ENCODE data around the gene COL4A6. TPM values are rescaled to one million over a fixed set of nuclear protein-coding genes. Genes with fewer than 3 reads are reported as not detected.

Gene COL4A6
- total and polyA plus RNA-seq, 2 experiments from 2014 or later, result 0.11 TPM; not detected in 1

DNA sequence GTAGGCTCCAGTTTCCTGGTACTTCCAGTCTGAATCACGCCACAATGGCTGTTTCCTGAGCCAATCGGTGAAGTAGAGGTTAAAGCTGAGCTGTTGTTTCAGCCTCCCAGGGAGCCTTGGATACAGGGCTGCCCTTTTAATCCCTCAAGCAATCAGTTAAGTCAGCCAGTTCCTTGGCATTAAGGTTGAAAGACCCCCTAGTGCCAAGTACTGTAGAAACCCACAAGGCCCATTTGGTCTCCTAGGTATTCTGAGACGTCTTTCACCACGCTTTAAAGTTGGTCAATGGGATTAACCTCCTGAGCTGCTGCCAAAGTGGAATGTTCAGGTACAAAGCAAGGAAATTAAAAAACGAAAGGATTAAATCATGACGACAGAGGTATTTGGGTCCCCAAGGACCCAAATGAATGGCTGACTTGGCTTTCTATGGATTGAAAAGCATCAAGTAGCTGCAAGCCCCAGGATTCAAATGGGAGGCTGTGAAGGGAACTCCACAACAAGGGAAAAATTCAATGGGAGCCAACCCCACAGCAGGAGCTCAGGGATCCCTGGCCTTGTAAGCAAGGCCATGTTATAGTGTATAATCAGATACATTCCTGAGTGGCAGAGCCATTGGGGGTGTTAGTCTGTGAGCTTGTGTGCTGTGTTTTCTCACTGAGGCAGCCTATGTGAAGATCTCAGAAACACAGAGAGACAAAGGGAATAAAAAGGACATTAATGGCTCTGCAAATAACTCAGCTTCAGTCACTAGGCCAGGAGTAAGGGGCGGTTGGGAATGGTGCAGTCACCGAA, 260.7 kb downstream of the COL4A6 start:
- TF ChIP-seq EZH2 (IDR thresholded peaks at IDR 0.05; ENCODE audit: insufficient read depth, poor library complexity, severe bottlenecking) (no peak), EZH2phosphoT487 (IDR thresholded peaks at IDR 0.05; ENCODE audit: insufficient read depth, low read depth) (no peak)
- no peak overlapping the region for H2AFZ ChIP-seq
- no peaks in the 10 kb centered on the region for H3K9me3 ChIP-seq (ENCODE audit: low read depth)
- H3K9me2 ChIP-seq (ENCODE audit: insufficient read depth), result no peaks in the 10 kb centered on the region
- H3K27ac ChIP-seq, result no peak overlapping the region
- WGBS, 2 experiments (ENCODE audit: low coverage in 1 of 2, low lambda C conversion rate in 2 of 2, missing lambda C conversion rate in 2 of 2), result 88 to 92% methylated on average over 8 of the region's 8 CpGs
- no peaks in the 10 kb centered on the region for H3K27me3 ChIP-seq (replicated peaks; ENCODE audit: insufficient read depth)
- no peaks in the 10 kb centered on the region for H4K20me1 ChIP-seq (ENCODE audit: insufficient read depth)
- H3K4me1 ChIP-seq (ENCODE audit: insufficient read depth), result no peaks in the 10 kb centered on the region
- H3K36me3 ChIP-seq (ENCODE audit: low read depth), result no peaks in the 10 kb centered on the region
- no peak overlapping the region for H3K4me2 ChIP-seq (ENCODE audit: unreplicated experiment)
- no peaks in the 10 kb centered on the region for H3F3A ChIP-seq (ENCODE audit: insufficient read depth)
- no peak for DNase-seq
- no peak overlapping the region for H3K9ac ChIP-seq
- in situ Hi-C loops (cut with MboI), result no loop called here
- no peak overlapping the region for H3K4me3 ChIP-seq
- no peaks in the 10 kb centered on the region for H3K79me2 ChIP-seq (ENCODE audit: insufficient read depth)

DNA sequence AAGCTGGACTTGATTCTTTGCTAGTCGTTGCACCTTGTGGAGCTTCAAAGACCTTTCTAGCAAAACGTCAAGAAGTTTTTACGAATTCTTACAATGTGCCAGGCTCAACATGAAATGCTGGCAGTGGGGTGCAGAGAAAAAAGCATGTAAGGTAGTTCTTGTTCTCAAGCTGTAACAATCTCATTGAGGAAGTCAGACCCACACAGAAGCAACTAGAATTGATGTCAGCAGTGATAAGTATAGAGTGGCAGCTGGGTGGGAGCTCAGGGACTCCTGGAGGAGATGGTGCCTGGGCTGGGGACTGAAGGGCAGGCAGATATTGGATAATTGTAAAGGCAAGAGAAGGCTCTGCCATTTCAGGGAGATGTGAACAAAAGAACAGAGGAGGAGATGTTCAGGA, 264.3 kb downstream of the COL4A6 start:
- Histone ChIP-seq H3K4me1 (ENCODE audit: insufficient read depth) (no peaks in the 10 kb centered on the region), H4K20me1 (ENCODE audit: insufficient read depth) (no peaks in the 10 kb centered on the region), H3K36me3 (ENCODE audit: low read depth) (no peaks in the 10 kb centered on the region), H3K4me3 (no peak overlapping the region), H2AFZ (no peak overlapping the region), H3K4me2 (ENCODE audit: unreplicated experiment) (no peak overlapping the region), H3K9ac (no peak overlapping the region), H3K9me3 (ENCODE audit: low read depth) (no peaks in the 10 kb centered on the region), H3K9me2 (ENCODE audit: insufficient read depth) (no peaks in the 10 kb centered on the region), H3K79me2 (ENCODE audit: insufficient read depth) (no peaks in the 10 kb centered on the region), H3K27ac (no peak overlapping the region), H3K27me3 (replicated peaks; ENCODE audit: insufficient read depth) (no peaks in the 10 kb centered on the region), H3F3A (ENCODE audit: insufficient read depth) (no peaks in the 10 kb centered on the region)
- in situ Hi-C loops (cut with MboI), result no loop called here
- 13 to 24% methylated on average over 3 of the region's 3 CpGs for whole genome bisulfite sequencing, 2 experiments (ENCODE audit: low coverage in 1 of 2, low lambda C conversion rate in 2 of 2, missing lambda C conversion rate in 2 of 2)
- TF ChIP-seq EZH2phosphoT487 (IDR thresholded peaks at IDR 0.05; ENCODE audit: insufficient read depth, low read depth) (no peak), EZH2 (IDR thresholded peaks at IDR 0.05; ENCODE audit: insufficient read depth, poor library complexity, severe bottlenecking) (no peak)
- DNase-seq, result no peak

- no peaks in the 10 kb centered on the region for H3K36me3 ChIP-seq (ENCODE audit: low read depth)
- no peaks in the 10 kb centered on the region for H3K79me2 ChIP-seq (ENCODE audit: insufficient read depth)
- no peak overlapping the region for H3K4me2 ChIP-seq (ENCODE audit: unreplicated experiment)
- no peak overlapping the region for H3K27ac ChIP-seq
- H3K4me3 ChIP-seq, result no peak overlapping the region
- no peaks in the 10 kb centered on the region for H3K27me3 ChIP-seq (replicated peaks; ENCODE audit: insufficient read depth)
- WGBS, 2 experiments (ENCODE audit: low coverage in 1 of 2, low lambda C conversion rate in 2 of 2, missing lambda C conversion rate in 2 of 2), result 88% methylated on average over 2 to 4 of the region's 4 CpGs
- H3F3A ChIP-seq (ENCODE audit: insufficient read depth), result no peaks in the 10 kb centered on the region
- DNase-seq, result no peak
- H3K9ac ChIP-seq, result no peak overlapping the region
- no peaks in the 10 kb centered on the region for H4K20me1 ChIP-seq (ENCODE audit: insufficient read depth)
- TF ChIP-seq EZH2phosphoT487 (IDR thresholded peaks at IDR 0.05; ENCODE audit: insufficient read depth, low read depth) (no peak), EZH2 (IDR thresholded peaks at IDR 0.05; ENCODE audit: insufficient read depth, poor library complexity, severe bottlenecking) (no peak)
- in situ Hi-C loops (cut with MboI), result no loop called here
- no peaks in the 10 kb centered on the region; the same call in 1 of the 2 replicates for H3K4me1 ChIP-seq (ENCODE audit: insufficient read depth)
- no peaks in the 10 kb centered on the region for H3K9me2 ChIP-seq (ENCODE audit: insufficient read depth)
- no peaks in the 10 kb centered on the region for H3K9me3 ChIP-seq (ENCODE audit: low read depth)
- no peak overlapping the region for H2AFZ ChIP-seq
These were observed 266.6 kb downstream of the COL4A6 start for GRCh38 chrX:108171671-108172070.

- Histone ChIP-seq H3K4me1 (ENCODE audit: insufficient read depth) (no peaks in the 10 kb centered on the region; the same call in 1 of the 2 replicates), H3K27ac (no peak overlapping the region), H3F3A (ENCODE audit: insufficient read depth) (no peaks in the 10 kb centered on the region), H3K36me3 (ENCODE audit: low read depth) (no peaks in the 10 kb centered on the region), H3K9ac (no peak overlapping the region), H2AFZ (no peak overlapping the region), H3K4me3 (no peak overlapping the region), H3K79me2 (ENCODE audit: insufficient read depth) (no peaks in the 10 kb centered on the region), H3K9me2 (ENCODE audit: insufficient read depth) (no peaks in the 10 kb centered on the region), H3K27me3 (replicated peaks; ENCODE audit: insufficient read depth) (no peaks in the 10 kb centered on the region), H3K4me2 (ENCODE audit: unreplicated experiment) (no peak overlapping the region), H3K9me3 (ENCODE audit: low read depth) (no peaks in the 10 kb centered on the region), H4K20me1 (ENCODE audit: insufficient read depth) (no peaks in the 10 kb centered on the region)
- in situ Hi-C loops (cut with MboI), result no loop called here
- 90 to 91% methylated on average over 3 of the region's 3 CpGs for WGBS, 2 experiments (ENCODE audit: low coverage in 1 of 2, low lambda C conversion rate in 2 of 2, missing lambda C conversion rate in 2 of 2)
- no peak for TF ChIP-seq EZH2phosphoT487 (IDR thresholded peaks at IDR 0.05; ENCODE audit: insufficient read depth, low read depth)
- TF ChIP-seq EZH2 (IDR thresholded peaks at IDR 0.05; ENCODE audit: insufficient read depth, poor library complexity, severe bottlenecking), result no peak
- DNase-seq, result no peak
These were observed 268.5 kb downstream of the COL4A6 start for GRCh38 chrX:108169768-108170167.
